Fibroblast of peridontal ligament (primary cell): ENCODE data around the gene FSHB.
A peak's percentile ranks its signal among the peaks of the same experiment; 100 is the strongest.
"Not testable (repeated sequence)": the region's sequence is repeated elsewhere in the genome, so short reads cannot be mapped to it uniquely, and the experiment has no call there.

Experiments
- DNase-seq: peaks from one replicate; pipeline ENCODE4 v3.0.0-alpha.2; 2010; ENCODE audit errors: extremely low read depth

The FSHB gene

DNA sequence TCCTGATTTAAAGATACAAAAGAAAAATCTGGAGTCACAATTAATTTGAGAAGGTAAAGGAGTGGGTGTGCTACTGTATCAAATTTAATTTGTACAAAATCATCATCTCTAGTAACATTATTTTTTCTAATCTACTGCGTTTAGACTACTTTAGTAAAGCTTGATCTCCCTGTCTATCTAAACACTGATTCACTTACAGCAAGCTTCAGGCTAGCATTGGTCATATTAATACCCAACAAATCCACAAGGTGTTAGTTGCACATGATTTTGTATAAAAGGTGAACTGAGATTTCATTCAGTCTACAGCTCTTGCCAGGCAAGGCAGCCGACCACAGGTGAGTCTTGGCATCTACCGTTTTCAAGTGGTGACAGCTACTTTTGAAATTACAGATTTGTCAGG lies at the start of gene FSHB:
FSHB (plus strand) TSS at position 301 of the 400 bp plus-strand sequence. CDS start 889 bp downstream, outside the sequence.
- DNase-seq, result no peak

GRCh38 chr11:30186748-30187147 lies 44.1 kb upstream of the FSHB start:
- DNase-seq, result no peak

DNA sequence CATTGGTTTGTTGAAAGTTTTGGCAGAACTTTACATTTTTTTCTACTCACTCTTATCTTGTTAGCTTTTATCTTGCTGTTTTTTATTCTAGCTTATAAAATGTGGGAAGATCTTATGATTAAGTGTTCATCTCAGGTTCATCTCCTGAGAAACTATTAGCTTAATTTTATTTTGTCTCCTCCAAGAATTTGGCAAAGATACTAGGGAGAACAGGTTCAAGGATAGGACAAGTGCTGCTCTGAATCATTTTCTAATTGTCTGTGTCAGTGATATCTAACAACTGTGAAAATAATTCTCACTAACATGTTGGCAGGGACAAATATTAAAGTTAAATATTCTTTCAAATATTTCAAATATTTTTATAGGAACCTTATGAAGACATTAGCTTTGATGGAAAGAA lies 38.2 kb upstream of the FSHB start:
- no peak for DNase-seq

GRCh38 chr11:30196400-30197206 lies 34.2 kb upstream of the FSHB start:
- peak; percentile 41 for DNase-seq

DNA sequence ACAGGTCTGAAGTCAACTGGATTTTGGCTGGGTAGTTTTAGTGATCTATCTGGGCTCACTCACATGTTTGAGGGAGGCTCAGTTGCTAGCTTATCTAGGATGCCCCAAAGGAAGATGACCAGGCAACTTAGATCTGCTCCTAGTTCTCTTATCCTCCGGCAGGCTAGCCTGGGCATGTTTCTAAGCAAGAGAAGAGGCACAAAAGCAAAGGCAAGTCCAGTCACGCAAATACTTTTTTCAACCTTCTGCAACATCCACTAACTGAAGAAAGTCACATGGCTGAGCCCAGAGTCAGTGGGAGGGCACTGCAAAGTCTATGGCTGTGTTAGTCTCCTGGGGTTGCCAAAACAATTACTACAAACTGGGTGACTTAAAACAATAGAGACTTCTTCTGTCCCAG lies 32.9 kb upstream of the FSHB start:
- DNase-seq, result no peak

- DNase-seq, result not testable (repeated sequence)
Measured at GRCh38 chr11:30202989-30203388, 27.8 kb upstream of the FSHB start.

DNA sequence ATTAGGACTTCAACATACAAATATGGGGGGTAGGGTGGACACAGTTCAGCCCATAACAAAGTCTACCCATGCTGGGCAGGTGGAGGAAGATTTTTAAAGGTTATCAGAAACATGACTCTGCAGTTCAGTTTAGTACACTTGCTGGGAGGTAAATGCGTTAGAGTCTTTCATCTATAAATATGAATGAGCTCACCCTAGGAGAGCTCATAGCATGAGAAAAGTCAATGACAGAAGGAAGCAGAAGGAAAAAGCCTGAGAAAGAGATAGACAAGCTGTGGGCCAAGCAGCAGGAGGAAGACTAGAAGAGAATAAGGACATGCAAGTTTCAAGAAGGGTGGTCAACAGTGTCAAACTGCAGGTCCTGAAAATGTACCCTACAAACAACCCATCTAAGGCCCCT lies 27.0 kb upstream of the FSHB start:
- no peak for DNase-seq

GRCh38 chr11:30206249-30206996 lies 24.4 kb upstream of the FSHB start:
- no peak for DNase-seq

DNA sequence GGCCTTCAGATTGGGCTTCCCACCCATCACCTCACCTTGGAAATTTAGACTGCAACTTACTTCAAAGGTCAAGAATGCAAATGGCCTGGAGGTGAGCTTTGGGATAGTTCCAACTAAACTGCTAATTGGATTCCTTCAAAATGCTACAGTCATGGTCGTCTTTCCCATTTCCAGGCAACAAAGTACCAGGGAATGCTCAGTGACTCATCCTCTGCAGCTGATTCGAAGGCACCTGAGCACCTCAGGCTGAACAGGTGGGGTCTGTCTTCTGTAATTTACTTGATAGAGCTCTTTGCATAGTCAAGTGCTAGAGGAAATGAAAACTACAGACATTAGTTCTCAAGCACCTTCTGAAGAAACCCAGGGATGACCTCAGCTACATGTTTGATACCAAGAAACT lies 20.5 kb upstream of the FSHB start:
- no peak for DNase-seq

GRCh38 chr11:30216534-30216933 lies 14.3 kb upstream of the FSHB start:
- DNase-seq, result no peak

- no peak for DNase-seq
Measured at GRCh38 chr11:30218278-30218677, 12.5 kb upstream of the FSHB start.

GRCh38 chr11:30225642-30226041 lies 5.2 kb upstream of the FSHB start:
- no peak for DNase-seq

- DNase-seq, result no peak
Measured at GRCh38 chr11:30228323-30228884, 2.4 kb upstream of the FSHB start.

DNA sequence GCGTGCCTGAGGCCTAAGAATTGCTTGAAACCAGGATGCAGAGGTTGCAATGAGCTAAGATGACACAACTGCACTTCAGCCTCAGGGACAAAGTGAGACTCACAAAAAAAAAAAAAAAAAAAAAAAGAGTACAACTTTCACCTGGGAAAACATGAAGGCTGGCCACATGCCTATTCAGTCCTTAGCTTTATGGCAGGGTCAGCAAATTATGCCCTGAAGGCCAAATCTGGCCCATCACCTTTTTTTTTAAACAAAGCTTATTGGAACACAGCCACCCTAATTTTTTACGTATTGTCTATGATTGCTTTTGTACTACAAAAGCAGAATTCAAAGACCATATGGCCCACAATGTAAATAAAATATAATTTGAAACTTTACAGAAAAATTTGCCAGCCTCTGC lies 8.2 kb downstream of the FSHB start:
- DNase-seq, result no peak

- peak; percentile 2 for DNase-seq
Measured at GRCh38 chr11:30244265-30244664, 13.5 kb downstream of the FSHB start.

DNA sequence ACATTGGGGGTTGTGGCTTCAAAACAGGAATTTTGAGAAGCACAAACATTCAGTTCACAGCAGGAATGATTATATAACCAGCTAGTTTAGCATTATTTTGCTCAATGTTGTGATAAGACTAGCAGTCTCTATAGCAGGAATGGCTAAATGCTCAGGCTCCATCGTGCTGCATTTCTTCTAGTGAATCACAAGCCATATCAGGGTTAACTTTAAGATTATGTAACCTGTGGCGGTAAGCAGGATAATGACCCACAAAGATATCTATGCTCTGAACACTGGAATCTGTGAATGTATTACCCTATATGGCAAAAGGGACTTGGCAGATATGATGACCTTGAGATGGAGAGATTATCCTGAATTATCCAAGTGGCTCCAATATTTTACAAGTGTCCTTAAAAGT lies 14.8 kb downstream of the FSHB start:
- no peak for DNase-seq

- DNase-seq, result no peak
Measured at GRCh38 chr11:30254307-30255298, 23.8 kb downstream of the FSHB start.

DNA sequence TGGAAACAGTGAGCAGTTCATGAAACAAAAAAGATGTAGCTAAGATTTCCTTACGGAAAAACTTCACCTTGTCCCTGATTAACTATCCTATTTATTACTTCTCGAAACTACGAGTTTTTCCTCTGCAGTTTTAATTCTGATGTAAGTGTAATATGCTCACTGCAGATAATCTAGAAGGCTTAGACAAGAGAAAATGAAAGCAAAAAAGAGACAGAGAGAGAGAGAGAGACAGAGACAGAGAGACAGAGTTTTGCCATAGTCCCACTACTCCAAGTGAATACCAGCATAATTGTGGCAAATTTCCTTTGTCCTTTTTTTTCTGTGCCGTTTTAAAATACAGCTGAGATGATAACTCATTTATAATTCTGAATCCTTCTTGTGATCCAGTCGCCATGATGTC lies 24.8 kb downstream of the FSHB start:
- DNase-seq, result no peak

GRCh38 chr11:30257058-30257457 lies 26.2 kb downstream of the FSHB start:
- DNase-seq, result no peak

- DNase-seq, result no peak
Measured at GRCh38 chr11:30258679-30259078, 27.9 kb downstream of the FSHB start.

GRCh38 chr11:30260813-30261212 lies 30.0 kb downstream of the FSHB start:
- DNase-seq, result no peak

GRCh38 chr11:30261821-30262220 lies 31.0 kb downstream of the FSHB start:
- DNase-seq, result no peak
